K562 (cell line): ENCODE results near the gene ATP6V1G2. TPM values are rescaled to one million over a fixed set of nuclear protein-coding genes. Genes with fewer than 3 reads are reported as not detected.

Source experiments
- ATAC-seq: fragments of 200-7000 bp; cut with Tn5 transposase; 3 replicates; pipeline ENCODE4 v1.9.1; 2020; ENCODE audit warnings: moderate library complexity
- BruUV-seq: library from RNA; stranded (reverse); fragments of 400-500 nt; replicated peaks from 2 replicates; lab custom pipeline; 2021; lab: Mats Ljungman, UMichigan
- CTCF ChIA-PET: fragments of 300-600 bp; formaldehyde crosslinking; extraction: SDS; loops from one replicate; lab custom pipeline; 2021; ENCODE audit warnings: low intra/inter-chr PET ratio; lab: Yijun Ruan, JAX
- POLR2A ChIA-PET: fragments of 300-600, 350-650 bp; sonication (Branson Sonifier 250); formaldehyde crosslinking; extraction: SDS; loops from one replicate; lab custom pipeline; 2021; ENCODE audit warnings: antibody characterized with exemption, inconsistent platforms; lab: Yijun Ruan, JAX
- DNase-seq, 4 experiments: peaks; one replicate each; pipeline versions ENCODE4 v3.0.0 to v3.0.0-alpha.2; 2011 to 2018; ENCODE audit warnings: low spot score in 3 of 4, mixed read lengths in 3 of 4; ENCODE audit errors: extremely low read depth in 1 of 4
- FAIRE-seq: peaks from 2 replicates; lab custom pipeline; 2011; peaks lifted over from hg19 to GRCh38; lab: Jason Lieb, UNC
- H2AFZ ChIP-seq: 2 replicates; pipeline ENCODE4 v1.6.0; 2011; ENCODE audit warnings: low read depth, low read length, control low read depth, inconsistent platforms
- H3K27ac ChIP-seq: fragments of 200-600 bp; 3 replicates; pipeline ENCODE4 v1.8.0; 2011; ENCODE audit warnings: low read depth, mild to moderate bottlenecking, control low read depth, inconsistent platforms, low read length, moderate library complexity, mixed read lengths; ENCODE audit errors: extremely low read depth
- H3K27me3 ChIP-seq, 2 experiments: fragments of 300-600 bp in 1 of 2; 2 replicates in 1 of 2; 3 replicates in 1 of 2; pipeline versions ENCODE4 v1.6.0 to v1.8.0; 2011; ENCODE audit warnings: inconsistent platforms in 2 of 2, low read length in 2 of 2, mild to moderate bottlenecking in 1 of 2, mixed read lengths in 1 of 2, moderate library complexity in 1 of 2; ENCODE audit not compliant: control insufficient read depth in 2 of 2, insufficient read depth in 2 of 2
- H3K36me3 ChIP-seq: fragments of 300-600 bp; 3 replicates; pipeline ENCODE4 v1.8.0; 2011; ENCODE audit warnings: mild to moderate bottlenecking, low read length, inconsistent platforms; ENCODE audit not compliant: control insufficient read depth, insufficient read depth
- H3K4me1 ChIP-seq, 2 experiments: fragments of 200-600 bp in 1 of 2; replicated peaks in 1 of 2; 2 replicates in 1 of 2; 3 replicates in 1 of 2; pipeline versions ENCODE4 v1.5.1 to v1.8.0; 2011; ENCODE audit warnings: inconsistent platforms in 2 of 2, low read length in 2 of 2, mild to moderate bottlenecking in 1 of 2, mixed read lengths in 1 of 2, moderate library complexity in 1 of 2; ENCODE audit not compliant: control insufficient read depth in 2 of 2, insufficient read depth in 2 of 2
- H3K4me2 ChIP-seq: 2 replicates; pipeline ENCODE4 v1.6.1; 2011; ENCODE audit warnings: low read length, control low read depth, inconsistent platforms, mixed read lengths; ENCODE audit not compliant: insufficient read depth
- H3K4me3 ChIP-seq: fragments of 200-600 bp; sonication (generic), shearing (Covaris generic); 2 replicates; pipeline ENCODE4 v1.5.1; 2016; ENCODE audit warnings: control low read depth, inconsistent platforms
- H3K79me2 ChIP-seq: fragments of 200-600 bp; 3 replicates; pipeline ENCODE4 v1.8.0; 2011; ENCODE audit warnings: low read length, inconsistent platforms; ENCODE audit not compliant: control insufficient read depth, insufficient read depth
- H3K9ac ChIP-seq, 2 experiments: 2 replicates each; pipeline versions ENCODE4 v1.6.0 to v1.6.1; 2011; ENCODE audit warnings: low read depth in 2 of 2, low read length in 2 of 2, control low read depth in 1 of 2, inconsistent platforms in 1 of 2, mild to moderate bottlenecking in 1 of 2, mixed read lengths in 1 of 2; ENCODE audit not compliant: insufficient read depth in 1 of 2
- H3K9me1 ChIP-seq: one replicate; pipeline ENCODE4 v1.6.0; 2011; ENCODE audit warnings: inconsistent platforms, mild to moderate bottlenecking, low read length, moderate library complexity; ENCODE audit not compliant: control insufficient read depth, insufficient read depth
- H3K9me3 ChIP-seq: replicated peaks from 2 replicates; pipeline ENCODE4 v1.5.1; 2011; ENCODE audit warnings: low read depth, low read length, inconsistent platforms; ENCODE audit not compliant: control insufficient read depth, insufficient read depth
- H4K20me1 ChIP-seq: replicated peaks from 2 replicates; pipeline ENCODE4 v1.6.1; 2011; ENCODE audit warnings: low read length, inconsistent platforms, mixed read lengths; ENCODE audit not compliant: control insufficient read depth, insufficient read depth
- ARID2 ChIP-seq: fragments of 450-650 bp; IDR thresholded peaks from 2 replicates; pipeline ENCODE4 v1.6.1; 2017; ENCODE audit warnings: antibody characterized with exemption, mild to moderate bottlenecking
- BHLHE40 ChIP-seq: IDR thresholded peaks from 2 replicates; pipeline ENCODE4 v1.6.1; 2011; ENCODE audit warnings: low read length, improper control_type of control experiment
- E4F1 ChIP-seq: fragments of 250-450 bp; sonication (Bioruptor Pico); IDR thresholded peaks from 2 replicates; pipeline ENCODE4 v1.5.0; 2021; ENCODE audit warnings: mild to moderate bottlenecking, borderline replicate concordance
- ETV5 ChIP-seq: sonication (generic); formaldehyde crosslinking; IDR thresholded peaks from 2 replicates; pipeline ENCODE4 v1.4.0; 2020; ENCODE audit warnings: low read depth, mild to moderate bottlenecking, missing genetic modification reagents
- FOSL1 ChIP-seq: fragments of 200-800 bp; sonication (Bioruptor generic); conservative IDR thresholded peaks from 2 replicates; pipeline ENCODE4 v1.6.1; 2016; ENCODE audit warnings: missing genetic modification characterization, missing compliant biosample characterization
- FOXA1 ChIP-seq: fragments of 450-650 bp; IDR thresholded peaks from 2 replicates; pipeline ENCODE4 v1.6.1; 2016; ENCODE audit warnings: mild to moderate bottlenecking, borderline replicate concordance
- GATAD2A ChIP-seq: fragments of 450-650 bp; IDR thresholded peaks from 2 replicates; pipeline ENCODE4 v1.6.1; 2017
- HLTF ChIP-seq: fragments of 450-650 bp; IDR thresholded peaks from 2 replicates; pipeline ENCODE4 v1.6.1; 2016
- KLF1 ChIP-seq: fragments of 450-650 bp; IDR thresholded peaks from 2 replicates; pipeline ENCODE4 v1.6.1; 2016; ENCODE audit warnings: missing genetic modification characterization, missing compliant biosample characterization
- MAZ ChIP-seq, 2 experiments: fragments of 450-650 bp in 1 of 2; sonication (generic) in 1 of 2; formaldehyde crosslinking; IDR thresholded peaks in 1 of 2; conservative IDR thresholded peaks in 1 of 2; 2 replicates each; pipeline versions ENCODE4 v1.4.0 to v1.5.0; 2020; ENCODE audit warnings: mild to moderate bottlenecking in 1 of 2, missing genetic modification reagents in 1 of 2
- PHF21A ChIP-seq: fragments of 450-650 bp; IDR thresholded peaks from 2 replicates; pipeline ENCODE4 v1.6.1; 2017; ENCODE audit warnings: low read depth, borderline replicate concordance
- ZNF197 ChIP-seq: fragments of 200-800 bp; sonication (Bioruptor generic); IDR thresholded peaks from 2 replicates; pipeline ENCODE4 v1.6.1; 2016; ENCODE audit warnings: low read depth, missing genetic modification characterization, missing compliant biosample characterization
- ZNF586 ChIP-seq: fragments of 450-650 bp; formaldehyde crosslinking; conservative IDR thresholded peaks from 2 replicates; pipeline ENCODE4 v1.4.0; 2020; ENCODE audit warnings: mild to moderate bottlenecking, moderate library complexity
- WGBS: fragments of 100-300 bp; shearing (Covaris generic); methylation state at CpG from one replicate; pipeline ENCODE4 v1.1.6; 2016; ENCODE audit warnings: low coverage, mixed read lengths; ENCODE audit not compliant: insufficient coverage; ENCODE audit errors: missing lambda C conversion rate; 5-methylcytosine and 5-hydroxymethylcytosine counted together
- in situ Hi-C: fragments of 300-500 bp; cut with MboI; formaldehyde crosslinking; loops from 4 replicates; pipeline ENCODE4 v1.15.0; 2018; ENCODE audit warnings: inconsistent platforms, mixed read lengths
- intact Hi-C: fragments of 100-400 bp; cut with micrococcal nuclease; formaldehyde crosslinking; loops from 2 replicates; pipeline ENCODE4 v1.14.2; 2022
- polyA plus RNA-seq, 8 experiments: library from polyadenylated mRNA; depleted of rRNA in 4 of 8; stranded (reverse) in 5 of 8; unstranded in 3 of 8; fragments of >200 nt; fragmentation: Nextera tagmentation in 2 of 8; fragmentation: Illumina TruSeq in 1 of 8; extraction: Ambion mirVana in 2 of 8; extraction: Trizol in 1 of 8; gene quantifications; 2 replicates each; pipeline versions ENCODE4 v1.2.1 to v1.2.3, GENCODE V29; 2011 to 2014; ENCODE audit warnings: inconsistent platforms in 1 of 8, missing spikeins in 1 of 8
- total RNA-seq, 7 experiments: library from RNA; depleted of rRNA in 6 of 7; stranded (reverse); fragments of >200 nt in 6 of 7; fragmentation: Illumina TruSeq in 2 of 7; extraction: Trizol in 2 of 7; gene quantifications; 2 replicates each; pipeline versions ENCODE4 v1.2.1 to v1.2.3, GENCODE V29; 2011 to 2021; ENCODE audit warnings: low replicate concordance in 1 of 7
- TF ChIP-seq, protein P1 (sequence below): fragments of 450-650 bp; IDR thresholded peaks from 2 replicates; pipeline ENCODE4 v1.6.1; 2018; ENCODE audit not compliant: partially characterized antibody

ATP6V1G2 gene
- total and polyA plus RNA-seq, 9 of the 15 experiments (the other 6 are each of a cell fraction or from before 2014, with no cell fraction given) = 0.14 to 1.5 (median 0.33) TPM

GRCh38 chr6:31579546-31580437, 33.4 kb upstream of the ATP6V1G2 start (continued):
- TF ChIP-seq, protein P1, sequence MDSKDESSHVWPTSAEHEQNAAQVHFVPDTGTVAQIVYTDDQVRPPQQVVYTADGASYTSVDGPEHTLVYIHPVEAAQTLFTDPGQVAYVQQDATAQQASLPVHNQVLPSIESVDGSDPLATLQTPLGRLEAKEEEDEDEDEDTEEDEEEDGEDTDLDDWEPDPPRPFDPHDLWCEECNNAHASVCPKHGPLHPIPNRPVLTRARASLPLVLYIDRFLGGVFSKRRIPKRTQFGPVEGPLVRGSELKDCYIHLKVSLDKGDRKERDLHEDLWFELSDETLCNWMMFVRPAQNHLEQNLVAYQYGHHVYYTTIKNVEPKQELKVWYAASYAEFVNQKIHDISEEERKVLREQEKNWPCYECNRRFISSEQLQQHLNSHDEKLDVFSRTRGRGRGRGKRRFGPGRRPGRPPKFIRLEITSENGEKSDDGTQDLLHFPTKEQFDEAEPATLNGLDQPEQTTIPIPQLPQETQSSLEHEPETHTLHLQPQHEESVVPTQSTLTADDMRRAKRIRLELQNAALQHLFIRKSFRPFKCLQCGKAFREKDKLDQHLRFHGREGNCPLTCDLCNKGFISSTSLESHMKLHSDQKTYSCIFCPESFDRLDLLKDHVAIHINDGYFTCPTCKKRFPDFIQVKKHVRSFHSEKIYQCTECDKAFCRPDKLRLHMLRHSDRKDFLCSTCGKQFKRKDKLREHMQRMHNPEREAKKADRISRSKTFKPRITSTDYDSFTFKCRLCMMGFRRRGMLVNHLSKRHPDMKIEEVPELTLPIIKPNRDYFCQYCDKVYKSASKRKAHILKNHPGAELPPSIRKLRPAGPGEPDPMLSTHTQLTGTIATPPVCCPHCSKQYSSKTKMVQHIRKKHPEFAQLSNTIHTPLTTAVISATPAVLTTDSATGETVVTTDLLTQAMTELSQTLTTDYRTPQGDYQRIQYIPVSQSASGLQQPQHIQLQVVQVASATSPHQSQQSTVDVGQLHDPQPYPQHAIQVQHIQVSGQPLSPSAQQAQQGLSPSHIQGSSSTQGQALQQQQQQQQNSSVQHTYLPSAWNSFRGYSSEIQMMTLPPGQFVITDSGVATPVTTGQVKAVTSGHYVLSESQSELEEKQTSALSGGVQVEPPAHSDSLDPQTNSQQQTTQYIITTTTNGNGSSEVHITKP = peak; percentile 56
- TF ChIP-seq, all 486 proteins: peak for 2

GRCh38 chr6:31579119-31579505, 32.7 kb upstream of the ATP6V1G2 start:
- H4K20me1 ChIP-seq = no peaks in the 10 kb centered on the region
- no peaks in the 10 kb centered on the region for H3K79me2 ChIP-seq
- H3K9me3 ChIP-seq = no peaks in the 10 kb centered on the region
- WGBS = 52% methylated on average over 3 of the region's 3 CpGs
- H3K4me1 ChIP-seq = peaks cover 0 to 30% of the 10 kb centered on the region in 2 experiments; a peak in 3 of 5 replicates
- ATAC-seq (no peak), FAIRE-seq (no peak), DNase-seq (no peak)
- CTCF ChIA-PET = no interaction called here
- H2AFZ ChIP-seq = no peak overlapping the region
- no peaks in the 10 kb centered on the region for H3K9me1 ChIP-seq
- POLR2A ChIA-PET = interaction anchor here (0.9 to 3.3 kb wide), 3 partner anchors 9 to 76 kb away, joined by 3 to 16 read pairs (median 7); partner anchors contain the start of gene APOM
- no peak overlapping the region for H3K4me3 ChIP-seq
- no TSS peak for BruUV-seq
- H3K9ac ChIP-seq = no peak overlapping the region
- no peaks in the 10 kb centered on the region for H3K27me3 ChIP-seq
- H3K27ac ChIP-seq = no peak overlapping the region
- in situ Hi-C loops = no loop called here
- intact Hi-C loops = no loop called here
- H3K36me3 ChIP-seq = no peaks in the 10 kb centered on the region
- no peak overlapping the region for H3K4me2 ChIP-seq
- no peak for TF ChIP-seq FOXA1
- TF ChIP-seq ZNF586 (CRISPR knock-in tag) = no peak
- TF ChIP-seq BHLHE40 = no peak
- no peak for TF ChIP-seq GATAD2A
- no peak for TF ChIP-seq KLF1
- TF ChIP-seq HLTF = no peak
- no peak for TF ChIP-seq ZNF197 (CRISPR knock-in tag)
- TF ChIP-seq MAZ (CRISPR knock-in tag; conservative IDR thresholded peaks at IDR 0.05 in 1 of 2, IDR thresholded peaks at IDR 0.05 in 1 of 2) = no peak
- TF ChIP-seq ARID2 = no peak
- TF ChIP-seq E4F1 = no peak
- no peak for TF ChIP-seq ETV5 (CRISPR knock-in tag)
- no peak for TF ChIP-seq FOSL1 (tag)
- no peak for TF ChIP-seq PHF21A
